GM21360 (cell line): ENCODE results near the gene SLC13A5.
"Not testable (repeated sequence)": the region's sequence is repeated elsewhere in the genome, so short reads cannot be mapped to it uniquely, and the experiment has no call there.

Source experiments
- ATAC-seq: cut with Tn5 transposase; IDR thresholded peaks from one replicate; pipeline ENCODE4 v1.9.1; 2021; ENCODE audit warnings: mild to moderate bottlenecking, moderate library complexity; ENCODE audit not compliant: unreplicated experiment

The SLC13A5 gene

DNA sequence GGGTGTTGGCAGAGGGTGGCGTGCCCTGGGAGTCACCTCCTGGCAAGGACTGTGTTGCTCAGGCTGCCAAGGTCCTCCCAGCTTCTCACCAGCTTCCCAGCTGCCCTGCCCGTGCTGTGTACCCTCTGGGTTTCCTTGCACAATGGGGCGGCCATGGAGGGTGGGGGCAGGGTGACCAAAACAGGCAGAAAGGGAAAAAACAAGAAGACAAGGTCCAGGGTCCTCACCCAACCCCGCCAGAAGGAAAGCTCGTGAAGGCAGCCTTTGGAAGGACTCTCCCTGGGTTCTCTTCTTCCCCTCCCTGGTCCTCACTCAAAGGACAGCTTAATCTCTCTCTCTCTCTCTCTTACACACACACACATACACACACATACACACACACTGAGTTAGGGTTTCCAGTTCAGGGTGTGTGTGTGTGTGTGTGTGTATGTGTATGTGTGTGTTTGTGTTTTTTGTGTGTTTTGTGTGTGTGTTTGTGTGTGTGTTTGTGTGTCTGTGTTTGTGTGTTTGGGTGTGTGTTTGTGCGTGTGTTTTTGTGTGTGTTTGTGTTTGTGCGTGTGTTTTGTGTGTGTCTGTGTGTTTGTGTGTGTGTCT lies 2.0 kb downstream of the SLC13A5 start:
- no peak for ATAC-seq

DNA sequence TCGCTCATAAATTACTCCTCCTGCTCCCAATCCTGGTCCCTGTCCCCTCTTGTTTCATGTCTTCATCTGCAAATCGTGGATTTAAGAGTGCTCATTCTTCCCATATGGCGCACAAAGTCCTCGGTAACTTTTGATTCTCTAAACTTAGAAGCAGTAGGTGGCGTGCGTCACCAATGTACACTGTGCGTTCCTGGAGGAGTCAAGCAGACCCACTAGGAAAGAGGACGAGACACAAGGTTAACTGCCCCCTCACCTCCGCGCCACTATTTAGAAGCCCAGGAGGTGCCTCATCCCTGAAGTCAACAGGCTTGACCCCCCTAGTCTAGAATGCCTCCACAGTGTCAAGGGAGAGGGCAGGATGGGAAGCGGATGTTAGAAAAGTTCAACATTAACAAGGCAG lies 2.9 kb downstream of the SLC13A5 start:
- no peak for ATAC-seq

DNA sequence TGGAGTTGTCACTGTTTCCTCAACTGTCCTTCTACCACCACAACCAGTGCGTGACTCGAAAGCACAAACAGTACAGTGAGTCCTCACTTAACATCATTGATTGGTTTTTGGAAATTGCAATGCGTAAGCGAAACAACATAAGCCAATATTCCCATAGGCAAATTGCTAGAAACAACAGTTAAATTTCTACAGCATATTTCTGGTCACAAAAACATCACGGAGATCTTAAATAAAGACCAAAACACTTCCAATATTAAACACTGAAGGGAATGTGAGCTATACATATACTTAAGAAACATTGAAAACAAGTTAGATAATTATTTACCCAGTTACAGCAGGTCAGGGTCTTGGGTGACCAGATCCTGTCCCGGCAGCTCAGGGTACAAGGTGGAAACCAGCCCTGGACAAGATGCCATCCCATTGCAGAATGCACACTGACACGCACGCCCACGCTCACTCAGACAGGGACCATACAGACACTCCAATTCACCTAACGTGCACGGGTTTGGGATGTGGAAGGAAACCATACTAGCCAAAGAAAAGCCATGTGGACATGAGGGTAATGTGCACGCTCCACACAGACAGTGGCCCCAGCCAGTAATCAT lies 4.7 kb downstream of the SLC13A5 start:
- no peak for ATAC-seq

DNA sequence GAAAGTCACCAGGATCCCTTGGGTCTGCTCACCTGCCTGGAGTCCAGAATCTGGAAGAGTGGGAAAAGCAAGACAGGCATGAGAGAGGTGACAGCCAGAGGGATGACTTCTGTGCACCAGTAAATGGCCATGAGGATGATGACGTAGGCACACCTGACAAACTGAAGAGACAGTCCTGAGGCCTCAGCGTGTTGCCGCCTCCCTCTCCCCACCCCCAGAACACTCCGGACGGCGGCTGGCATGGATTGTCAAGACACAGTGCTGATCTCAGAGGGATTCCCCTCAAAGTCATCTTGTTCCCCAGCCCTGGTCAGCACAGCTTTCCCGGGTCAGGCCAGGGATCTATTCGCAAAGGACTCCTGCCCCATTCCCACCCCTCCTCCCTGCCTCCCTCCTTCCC lies 6.2 kb downstream of the SLC13A5 start:
- no peak for ATAC-seq

DNA sequence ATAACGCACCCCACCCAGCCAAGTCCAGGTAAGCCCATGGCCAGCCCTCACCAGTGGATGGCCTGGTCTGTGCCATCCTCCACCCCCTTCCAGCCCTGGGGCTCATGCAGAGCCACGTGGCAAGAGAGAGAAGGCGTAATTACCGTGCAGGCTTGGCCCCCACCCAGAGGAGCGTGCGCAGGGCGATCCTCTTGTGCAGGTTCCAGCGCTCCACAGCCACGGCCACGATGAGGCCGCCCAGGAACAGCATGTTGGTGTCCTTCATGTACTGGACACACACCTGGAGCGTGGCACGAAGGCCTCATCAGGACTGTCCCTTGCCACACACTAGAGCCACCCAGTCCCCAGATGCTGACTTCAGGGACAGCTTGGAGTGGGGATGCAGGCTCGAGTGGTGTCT lies 6.7 kb downstream of the SLC13A5 start:
- no peak for ATAC-seq

DNA sequence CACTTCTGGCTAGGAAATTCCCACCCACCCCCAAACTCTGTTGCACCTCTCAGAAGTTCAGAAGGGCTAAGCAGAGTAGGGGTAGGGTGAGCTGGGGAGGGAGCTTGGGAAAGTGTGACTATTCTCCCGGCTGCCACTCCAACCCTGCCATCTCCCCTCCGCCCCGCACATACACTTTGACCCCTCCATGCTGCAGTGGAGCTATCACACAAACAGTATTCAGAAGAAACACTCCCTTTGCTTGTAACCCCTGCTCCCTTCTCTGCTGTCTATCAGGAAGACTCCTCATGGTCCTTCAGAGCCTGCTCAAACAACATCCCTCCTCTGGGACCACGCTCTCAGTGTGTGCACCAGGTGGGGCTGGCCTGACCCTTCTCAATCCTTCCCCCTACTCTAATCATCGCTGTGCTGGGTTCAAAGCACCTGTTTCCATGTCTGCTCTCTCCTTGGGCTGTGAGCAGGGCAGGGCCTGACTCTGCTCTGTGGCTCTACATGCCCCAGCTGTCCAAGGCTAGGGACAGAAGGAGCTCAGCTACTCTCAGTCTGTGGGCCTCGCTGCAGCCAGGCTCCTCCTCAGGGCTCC lies 8.6 kb downstream of the SLC13A5 start:
- ATAC-seq, result no peak

DNA sequence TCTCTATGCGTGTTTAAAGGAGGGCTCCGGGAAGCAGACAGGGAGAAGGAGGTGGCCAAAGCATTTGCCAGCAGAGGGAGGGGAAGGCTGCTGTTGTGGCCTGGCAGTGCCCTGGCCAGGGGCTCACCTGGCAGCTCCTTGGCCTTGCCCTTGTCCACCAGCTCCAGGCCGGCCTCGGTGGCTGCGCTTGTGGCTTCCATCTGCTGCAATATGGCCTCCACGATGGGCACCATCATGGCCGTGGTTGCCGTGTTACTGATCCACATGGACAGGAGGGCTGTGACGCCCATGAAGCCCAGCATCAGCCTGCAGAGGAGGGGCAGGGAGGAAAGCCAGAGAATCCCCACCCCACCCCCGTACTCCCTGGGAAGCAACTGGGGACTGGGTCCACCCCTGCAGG lies 9.4 kb downstream of the SLC13A5 start:
- no peak for ATAC-seq

DNA sequence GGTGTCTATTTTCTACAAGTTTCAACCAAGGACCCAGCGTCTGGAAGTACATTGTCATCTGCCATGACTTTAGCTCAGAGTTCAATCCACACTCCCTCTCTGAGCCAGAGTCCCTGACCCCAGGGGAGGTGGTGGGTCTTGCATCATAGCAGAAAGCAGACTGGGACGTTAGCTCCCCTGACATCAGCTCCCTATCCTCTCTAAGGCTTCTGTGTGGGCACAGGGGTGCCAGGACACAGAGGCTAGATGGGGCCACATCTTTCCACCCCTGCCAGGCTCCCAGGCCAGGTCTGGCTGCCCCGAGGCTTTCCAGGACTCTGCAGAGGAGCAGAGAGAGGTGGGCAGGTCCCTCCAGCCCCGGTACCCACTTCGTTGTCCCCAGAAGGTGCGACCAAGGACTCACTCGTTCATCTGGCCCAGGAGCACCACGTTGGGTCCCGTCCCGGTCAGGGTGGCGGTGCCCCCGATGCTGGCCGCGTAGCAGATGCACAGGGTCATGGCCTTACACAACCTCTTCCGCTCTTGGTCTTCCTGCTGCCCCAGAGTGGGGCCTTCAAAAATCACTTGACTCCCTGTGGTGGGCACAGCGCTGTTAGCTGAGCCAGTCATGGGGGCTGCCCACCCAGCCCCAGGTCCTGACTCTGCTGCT lies 10.5 kb downstream of the SLC13A5 start:
- ATAC-seq, result no peak

DNA sequence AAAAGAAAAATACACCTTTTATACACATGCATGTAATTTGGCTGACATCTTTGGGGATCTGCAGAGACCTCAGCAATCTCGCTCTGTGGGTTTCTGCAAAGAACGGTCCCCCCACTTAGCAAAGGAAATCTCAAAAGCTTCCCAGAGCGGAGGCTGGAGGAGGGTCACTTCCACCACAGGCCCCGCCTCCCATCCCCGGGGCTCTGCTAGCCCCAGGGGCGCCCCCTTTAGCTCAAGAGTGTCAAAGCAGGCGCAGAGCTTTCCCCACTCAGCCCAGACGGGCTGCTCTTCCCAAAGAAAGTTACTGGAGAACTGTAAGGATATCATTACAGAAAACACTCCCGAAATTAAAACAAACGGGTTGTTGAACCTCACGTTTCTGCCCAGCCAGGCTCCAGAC lies 11.4 kb downstream of the SLC13A5 start:
- ATAC-seq, result no peak

DNA sequence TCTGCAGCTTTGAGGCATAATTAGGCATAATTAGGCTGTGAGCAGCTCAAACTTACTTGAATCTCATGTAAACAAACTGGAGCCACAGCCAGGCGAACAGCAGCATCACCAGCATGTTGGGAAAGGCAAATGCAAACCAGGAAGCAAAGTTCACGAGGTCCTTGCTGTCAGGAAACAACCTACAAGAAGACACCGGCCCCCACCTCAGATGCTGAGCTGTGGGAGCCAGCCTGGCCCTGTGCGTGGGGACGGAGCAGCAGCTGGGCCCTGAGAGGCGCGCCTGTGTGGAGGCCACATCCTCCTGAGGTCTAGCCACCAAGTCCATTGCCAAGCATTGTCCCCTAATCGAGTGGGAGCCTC lies 12.2 kb downstream of the SLC13A5 start:
- ATAC-seq, result no peak

DNA sequence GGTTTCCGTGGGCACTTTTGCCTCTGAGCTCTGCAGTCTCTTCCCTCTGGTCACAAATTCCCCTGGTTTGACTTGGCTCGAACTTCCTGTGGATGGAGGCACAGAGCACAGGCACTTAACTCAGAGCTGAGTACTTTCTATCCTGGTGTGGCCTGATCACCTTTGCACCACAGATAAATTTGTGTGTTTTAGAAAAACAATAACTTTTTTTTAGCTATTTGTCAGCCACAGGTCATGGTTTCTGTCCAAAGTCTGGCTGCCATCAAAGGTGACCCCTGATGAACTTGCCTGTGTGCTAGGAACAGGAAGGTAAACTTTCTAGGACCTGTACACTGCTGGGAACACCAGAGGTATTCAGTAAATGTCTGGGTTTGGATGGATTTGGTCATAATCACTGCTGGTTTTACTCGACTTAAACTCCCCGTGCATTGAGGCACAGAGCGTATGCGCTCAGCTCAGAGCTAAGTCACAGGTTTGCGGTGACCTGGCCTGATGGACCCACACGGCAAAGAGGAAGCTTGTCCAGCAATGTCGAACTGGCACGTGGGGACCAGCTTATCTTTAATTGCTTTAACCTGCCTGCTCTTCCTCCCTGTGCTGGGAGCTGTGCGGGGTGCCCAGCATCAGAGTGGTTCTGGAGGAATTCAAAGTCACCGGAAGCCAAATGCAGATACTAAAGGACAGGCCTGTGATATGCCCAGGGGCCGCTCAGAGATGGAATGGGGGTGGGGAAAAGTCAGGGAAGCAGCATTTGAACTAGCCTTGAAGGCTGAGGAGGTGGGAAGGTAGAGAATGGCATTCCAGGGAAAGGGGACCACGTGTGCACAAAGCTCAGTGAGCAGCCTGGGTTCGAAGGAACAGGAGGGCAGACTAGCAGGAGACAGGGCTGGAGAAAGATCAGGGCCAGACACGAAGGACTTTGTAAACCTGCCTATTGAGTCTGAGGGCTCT lies 12.9 kb downstream of the SLC13A5 start:
- ATAC-seq, result no peak

DNA sequence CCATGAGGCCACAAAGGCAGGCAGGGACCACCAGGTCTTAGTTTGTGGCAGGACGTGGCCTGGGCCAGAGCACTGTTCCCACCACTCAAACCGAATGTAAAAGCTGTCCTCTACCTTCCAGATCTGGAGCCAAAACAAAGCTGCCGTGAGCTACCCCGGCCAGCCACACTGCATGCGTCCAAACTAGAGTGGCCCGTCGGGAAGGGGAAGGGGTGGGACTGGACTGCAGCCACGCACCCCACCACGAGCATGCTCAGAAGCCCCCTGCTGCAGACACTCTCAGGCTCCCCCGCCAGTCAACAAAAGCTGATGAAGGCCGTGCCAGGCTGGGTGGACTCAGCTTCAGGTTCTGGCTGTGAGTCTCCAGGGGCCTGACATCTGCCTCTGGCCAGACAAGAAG lies 15.2 kb downstream of the SLC13A5 start:
- no peak for ATAC-seq

DNA sequence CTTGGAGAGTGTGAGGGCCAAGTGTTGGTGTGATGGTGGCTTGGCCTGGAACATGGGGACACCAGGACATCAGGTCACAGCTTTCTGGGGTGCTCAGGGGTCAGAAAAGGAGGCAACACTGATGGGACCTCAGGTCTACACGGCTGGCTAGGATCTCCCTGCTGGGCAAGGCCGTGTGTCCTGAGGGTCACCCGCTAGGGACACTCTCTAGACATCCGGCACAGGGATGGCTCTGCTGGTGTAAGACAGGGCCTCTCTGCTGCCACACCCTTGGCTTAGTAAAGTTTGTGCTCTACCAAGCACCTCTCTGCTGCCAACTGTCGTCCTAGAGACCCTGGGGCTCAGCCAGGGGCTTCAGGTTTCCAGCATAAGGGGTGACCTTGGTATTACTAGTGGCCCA lies 16.3 kb downstream of the SLC13A5 start:
- ATAC-seq, result no peak

DNA sequence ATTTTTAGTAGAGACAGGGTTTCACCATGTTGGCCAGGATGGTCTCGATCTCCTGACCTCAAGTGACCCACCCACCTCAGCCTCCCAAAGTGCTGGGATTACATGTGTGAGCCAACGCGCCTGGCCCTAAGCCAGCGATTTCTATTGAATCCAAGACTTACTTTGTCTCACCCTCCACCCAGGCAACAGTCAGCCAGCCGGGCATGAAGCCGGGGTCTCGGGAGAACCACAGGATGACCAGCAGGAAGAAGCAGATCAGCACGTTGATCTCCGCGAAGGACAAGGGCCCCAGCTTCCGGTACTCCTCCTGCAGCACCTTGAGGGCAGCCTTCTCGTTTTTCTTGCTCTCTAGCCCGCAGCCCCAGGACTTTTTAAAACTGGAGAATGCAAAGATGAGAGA lies 17.6 kb downstream of the SLC13A5 start:
- no peak for ATAC-seq

DNA sequence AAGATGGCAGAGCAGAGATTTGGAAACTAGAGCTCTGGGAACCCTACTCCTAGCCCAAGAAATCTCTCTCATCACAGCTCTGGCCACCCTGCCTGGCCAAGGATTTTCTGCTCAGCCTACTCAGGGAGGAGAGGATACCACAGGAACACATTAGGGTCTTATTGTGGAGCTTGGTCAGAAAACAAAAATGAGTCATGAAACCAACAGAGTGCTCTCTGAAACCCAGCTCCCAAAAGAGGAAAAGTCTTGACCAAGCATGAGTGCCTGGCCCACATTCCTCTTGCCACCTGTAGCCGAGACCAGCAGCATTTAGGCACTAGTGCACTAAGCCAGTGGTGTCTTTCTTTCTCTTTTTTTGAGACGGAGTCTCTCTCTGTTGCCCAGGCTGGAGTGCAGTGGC lies 18.1 kb downstream of the SLC13A5 start:
- no peak for ATAC-seq

DNA sequence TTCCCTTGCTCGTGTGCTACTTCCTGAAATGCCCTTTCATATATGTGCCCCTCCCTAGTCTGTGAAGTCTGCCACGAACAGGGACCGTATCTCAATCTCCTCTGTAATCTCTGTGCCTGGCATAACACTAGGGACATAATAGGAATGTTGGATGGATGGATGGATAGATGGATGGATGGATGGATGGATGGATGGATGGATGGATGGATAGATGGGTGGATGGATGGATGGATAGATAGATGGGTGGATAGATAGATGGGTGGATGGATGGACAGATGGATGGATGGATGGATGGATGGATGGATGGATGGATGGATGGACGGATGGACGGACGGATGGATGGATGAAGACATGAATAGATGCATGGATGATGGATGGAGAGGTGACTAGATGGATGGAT lies 21.2 kb downstream of the SLC13A5 start:
- not testable (repeated sequence) for ATAC-seq

DNA sequence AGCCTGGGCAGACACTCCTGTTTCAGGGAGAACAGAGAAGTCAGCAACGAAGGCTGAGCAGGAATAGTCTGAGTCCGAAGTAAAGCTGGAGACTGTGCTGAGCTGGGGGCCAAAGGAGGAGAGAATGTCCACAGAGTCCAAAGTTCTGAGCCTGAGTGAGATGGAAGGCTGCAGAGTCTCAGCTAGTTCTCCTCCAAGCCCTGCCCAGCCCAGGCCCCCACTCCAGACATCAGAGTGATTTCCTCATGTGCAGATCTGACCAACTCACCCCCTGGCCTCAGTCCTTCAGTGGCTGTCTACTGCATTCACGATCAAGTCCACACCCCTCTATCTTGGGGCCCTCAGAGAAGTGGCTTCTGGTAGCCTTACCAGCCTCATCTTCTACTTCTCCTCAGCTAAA lies 21.6 kb downstream of the SLC13A5 start:
- no peak for ATAC-seq

DNA sequence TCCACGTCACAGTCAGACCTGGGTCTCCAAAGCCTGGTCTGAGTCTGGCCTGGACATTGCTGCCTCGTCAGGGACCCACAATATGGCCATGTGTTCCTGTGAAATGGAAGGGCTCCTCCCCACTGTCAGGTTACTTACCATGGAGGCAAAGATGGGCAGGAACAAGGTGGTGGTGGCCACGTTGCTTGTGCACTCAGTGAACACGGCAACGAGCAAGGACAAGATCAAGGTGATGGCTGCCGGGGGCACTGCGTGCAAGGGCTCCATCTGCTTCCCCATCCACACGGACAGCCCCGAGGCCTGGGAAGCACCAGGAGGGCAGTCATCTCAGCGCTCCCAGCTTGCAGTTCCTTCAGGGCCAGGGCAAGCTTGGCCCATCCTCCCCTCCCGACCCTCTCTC lies 22.5 kb downstream of the SLC13A5 start:
- ATAC-seq, result no peak

DNA sequence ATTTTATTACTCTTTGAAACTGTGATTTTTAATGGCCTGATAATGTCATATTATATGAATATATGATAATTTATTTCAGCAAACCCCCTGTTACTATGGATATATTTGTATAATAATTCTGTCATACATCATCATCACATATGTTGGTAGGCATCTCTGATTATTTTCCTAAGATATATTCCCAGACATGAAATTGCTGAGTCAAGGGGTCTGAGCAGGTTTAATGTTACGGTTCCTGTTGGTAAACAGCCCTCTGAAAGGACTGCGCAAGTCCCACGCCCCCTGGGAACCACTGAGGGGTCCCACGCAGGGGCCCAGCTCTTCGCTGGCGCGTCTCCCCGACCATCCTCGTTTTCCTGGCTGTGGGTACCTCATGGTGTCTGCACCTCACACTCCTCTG lies 24.2 kb downstream of the SLC13A5 start:
- no peak for ATAC-seq

DNA sequence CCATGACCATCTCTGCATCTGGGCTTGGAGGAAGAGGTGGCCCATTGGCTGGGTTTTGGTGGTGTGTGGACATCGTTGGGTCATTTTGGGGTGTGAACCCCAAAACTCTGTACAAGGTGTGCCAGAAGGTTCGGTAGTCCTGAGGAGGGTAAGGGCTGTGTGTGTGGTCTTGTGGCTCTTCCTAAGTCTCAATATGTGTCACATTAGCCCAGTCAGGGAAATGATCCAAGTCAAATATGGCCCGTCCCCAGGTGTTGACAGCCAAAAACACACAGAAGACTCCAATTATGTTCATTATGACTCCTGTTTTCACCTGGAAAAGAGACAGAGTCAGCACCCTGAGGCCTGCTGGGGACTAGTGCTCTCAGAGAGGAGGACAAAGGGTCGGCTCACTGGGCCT lies 27.1 kb downstream of the SLC13A5 start:
- ATAC-seq, result no peak
